ENCODE results near the gene GTF3C5. TPM values are rescaled to one million over a fixed set of nuclear protein-coding genes. Genes with fewer than 3 reads are reported as not detected.
"Not testable (repeated sequence)": the region's sequence is repeated elsewhere in the genome, so short reads cannot be mapped to it uniquely, and the experiment has no call there.

The GTF3C5 gene
- total and polyA plus RNA-seq, 8 donors: 17.4 to 68.5 (median 25.1) TPM

DNA sequence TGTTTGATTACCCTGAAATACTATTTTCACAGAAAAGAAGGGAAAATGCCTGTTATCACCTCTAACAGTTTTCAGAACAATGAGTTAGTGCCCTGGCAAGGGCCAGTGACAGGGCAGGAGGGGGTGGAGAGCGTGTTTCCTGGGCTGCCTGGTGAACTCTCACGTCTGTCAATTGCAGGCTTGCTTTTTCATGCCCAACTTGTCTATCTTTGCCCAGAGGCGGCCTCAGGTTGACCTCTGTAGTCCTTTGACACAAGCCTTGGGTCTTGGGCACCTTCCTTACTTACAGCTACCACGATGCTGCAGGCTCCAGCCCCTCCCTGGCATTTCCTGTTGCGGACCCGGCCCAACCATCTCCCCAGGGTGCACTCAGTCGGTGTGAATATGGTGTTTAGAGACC lies 28.8 kb downstream of the GTF3C5 start:
- H3K27ac ChIP-seq: peak overlapping the region in 3 of 4 donors; percentile 31 to 69 (median 33)
- ATAC-seq (peak in 3 of 4 donors; percentile 3 to 11 (median 8)), FAIRE-seq (no peak), DNase-seq (peak; percentile 59 to 77 (median 64))
- no peak overlapping the region for H3K4me3 ChIP-seq
- no peaks in the 10 kb centered on the region for H3K27me3 ChIP-seq
- peaks cover 21 to 52% (median 37%) of the 10 kb centered on the region in 3 donors for H3K4me1 ChIP-seq
- TF ChIP-seq, protein P1, sequence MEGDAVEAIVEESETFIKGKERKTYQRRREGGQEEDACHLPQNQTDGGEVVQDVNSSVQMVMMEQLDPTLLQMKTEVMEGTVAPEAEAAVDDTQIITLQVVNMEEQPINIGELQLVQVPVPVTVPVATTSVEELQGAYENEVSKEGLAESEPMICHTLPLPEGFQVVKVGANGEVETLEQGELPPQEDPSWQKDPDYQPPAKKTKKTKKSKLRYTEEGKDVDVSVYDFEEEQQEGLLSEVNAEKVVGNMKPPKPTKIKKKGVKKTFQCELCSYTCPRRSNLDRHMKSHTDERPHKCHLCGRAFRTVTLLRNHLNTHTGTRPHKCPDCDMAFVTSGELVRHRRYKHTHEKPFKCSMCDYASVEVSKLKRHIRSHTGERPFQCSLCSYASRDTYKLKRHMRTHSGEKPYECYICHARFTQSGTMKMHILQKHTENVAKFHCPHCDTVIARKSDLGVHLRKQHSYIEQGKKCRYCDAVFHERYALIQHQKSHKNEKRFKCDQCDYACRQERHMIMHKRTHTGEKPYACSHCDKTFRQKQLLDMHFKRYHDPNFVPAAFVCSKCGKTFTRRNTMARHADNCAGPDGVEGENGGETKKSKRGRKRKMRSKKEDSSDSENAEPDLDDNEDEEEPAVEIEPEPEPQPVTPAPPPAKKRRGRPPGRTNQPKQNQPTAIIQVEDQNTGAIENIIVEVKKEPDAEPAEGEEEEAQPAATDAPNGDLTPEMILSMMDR (IDR thresholded peaks at IDR 0.05): no peak
- 28 to 30% methylated on average over 7 of the region's 7 CpGs for WGBS, 2 donors
- intact Hi-C loops (cut with DNase I): no loop called here
- peaks cover 0 to 19% (median 2%) of the 10 kb centered on the region in 3 donors for H3K36me3 ChIP-seq
- no peaks in the 10 kb centered on the region for H3K9me3 ChIP-seq

DNA sequence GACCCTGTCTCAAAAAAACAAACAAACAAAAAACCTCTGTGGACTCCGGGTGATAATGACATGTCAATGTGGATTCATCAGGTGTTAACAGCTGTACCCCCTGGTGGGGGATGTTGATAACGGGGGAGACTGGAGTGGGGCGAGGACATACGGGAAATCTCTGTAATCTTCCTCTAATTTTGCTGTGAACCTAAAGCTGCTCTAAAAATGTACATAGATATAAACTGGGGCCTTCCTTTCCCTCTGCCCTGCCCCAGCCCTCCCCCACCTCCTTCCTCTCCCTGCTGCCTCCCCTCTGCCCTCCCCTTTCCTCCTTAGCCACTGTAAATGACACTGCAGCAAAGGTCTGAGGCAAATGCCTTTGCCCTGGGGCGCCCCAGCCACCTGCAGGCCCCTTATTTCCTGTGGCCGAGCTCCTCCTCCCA lies 29.6 kb downstream of the GTF3C5 start:
- peak overlapping the region; percentile 22 to 78 (median 51) for H3K27ac ChIP-seq
- no peaks in the 10 kb centered on the region for H3K27me3 ChIP-seq
- TF ChIP-seq, protein P1 (IDR thresholded peaks at IDR 0.05): no peak
- peaks cover 0 to 27% (median 10%) of the 10 kb centered on the region in 3 donors for H3K36me3 ChIP-seq
- no peaks in the 10 kb centered on the region for H3K9me3 ChIP-seq
- DNase-seq (no peak), ATAC-seq (no peak), FAIRE-seq (no peak)
- no peak overlapping the region for H3K4me3 ChIP-seq
- peaks cover 18 to 46% (median 31%) of the 10 kb centered on the region in 3 donors for H3K4me1 ChIP-seq
- WGBS, 2 donors: 33 to 42% methylated on average over 6 of the region's 6 CpGs
- intact Hi-C loops (cut with DNase I): no loop called here

DNA sequence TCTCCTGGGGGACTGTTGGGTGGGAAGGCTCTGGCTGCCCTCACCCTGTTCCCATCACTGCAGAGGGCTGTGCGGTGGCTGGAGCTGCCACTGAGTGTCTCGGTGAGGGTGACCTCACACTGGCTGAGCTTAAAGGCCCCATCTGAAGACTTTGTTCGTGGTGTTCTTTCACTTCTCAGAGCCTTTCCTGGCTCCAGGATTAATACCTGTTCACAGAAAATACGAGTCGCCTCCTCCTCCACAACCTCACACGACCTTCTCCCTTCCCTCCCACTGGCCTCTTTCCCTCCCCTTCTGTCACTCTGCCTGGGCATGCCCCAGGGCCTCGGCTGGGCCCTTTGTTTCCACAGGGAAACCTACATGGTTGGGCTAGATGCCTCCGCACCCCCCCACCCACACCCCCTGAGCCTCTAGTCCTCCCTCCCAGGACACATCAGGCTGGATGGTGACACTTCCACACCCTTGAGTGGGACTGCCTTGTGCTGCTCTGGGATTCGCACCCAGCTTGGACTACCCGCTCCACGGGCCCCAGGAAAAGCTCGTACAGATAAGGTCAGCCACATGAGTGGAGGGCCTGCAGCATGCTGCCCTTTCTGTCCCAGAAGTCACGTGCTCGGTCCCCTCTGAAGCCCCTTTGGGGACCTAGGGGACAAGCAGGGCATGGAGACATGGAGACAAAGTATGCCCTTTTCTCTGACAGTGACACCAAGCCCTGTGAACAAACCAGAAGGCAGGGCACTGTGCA lies 30.4 kb downstream of the GTF3C5 start:
- DNase-seq: peak; percentile 57 to 82 (median 73)
- FAIRE-seq: not testable (repeated sequence)

DNA sequence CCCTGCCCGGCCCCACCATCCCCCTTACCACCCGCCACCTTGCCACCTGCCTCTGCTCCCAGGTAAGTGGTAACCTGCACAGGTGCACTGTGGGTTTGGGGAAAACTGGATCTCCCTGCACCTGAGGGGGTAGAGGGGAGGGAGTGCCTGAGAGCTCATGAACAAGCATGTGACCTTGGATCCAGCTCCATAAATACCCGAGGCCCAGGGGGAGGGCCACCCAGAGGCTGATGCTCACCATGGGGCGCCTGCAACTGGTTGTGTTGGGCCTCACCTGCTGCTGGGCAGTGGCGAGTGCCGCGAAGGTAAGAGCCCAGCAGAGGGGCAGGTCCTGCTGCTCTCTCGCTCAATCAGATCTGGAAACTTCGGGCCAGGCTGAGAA lies 31.0 kb downstream of the GTF3C5 start, which contains the start of gene CEL:
TSS of gene CEL (plus strand) at position 218 of the 382 bp plus-strand sequence. CDS start at position 240, 22 bp downstream.
- H3K9me3 ChIP-seq; intact Hi-C loops (cut with DNase I); H3K27me3 ChIP-seq; FAIRE-seq: not testable (repeated sequence)
- peak within 1 kb of the TSS in 3 of 4 donors; percentile 20 to 61 (median 55) for H3K4me3 ChIP-seq
- ATAC-seq (peak; percentile 65 to 77 (median 71)), DNase-seq (peak; percentile 89 to 100 (median 97))
- H3K36me3 ChIP-seq: peaks cover 0 to 34% (median 20%) of the 10 kb centered on the region in 3 donors
- WGBS, 2 donors: 0 to 10% methylated on average over 1 to 3 of the region's 9 CpGs
- H3K4me1 ChIP-seq: peaks cover 15 to 35% (median 26%) of the 10 kb centered on the region in 3 donors
- H3K27ac ChIP-seq: peak within 1 kb of the TSS; percentile 75 to 86 (median 80)

More for the DNA sequence above, 30.4 kb downstream of the GTF3C5 start:
- 30 to 32% methylated on average over 13 to 14 of the region's 14 CpGs for WGBS, 2 donors
- Histone ChIP-seq H3K4me1 (peaks cover 15 to 39% (median 26%) of the 10 kb centered on the region in 3 donors), H3K36me3 (peaks cover 0 to 33% (median 18%) of the 10 kb centered on the region in 3 donors), H3K27ac (peak overlapping the region; percentile 42 to 78 (median 74)), H3K4me3 (peak overlapping the region in 2 of 4 donors; percentile 1 to 16)
- H3K9me3 ChIP-seq; H3K27me3 ChIP-seq; intact Hi-C loops (cut with DNase I): not testable (repeated sequence)
- peak; percentile 25 to 28 (median 27) for ATAC-seq

DNA sequence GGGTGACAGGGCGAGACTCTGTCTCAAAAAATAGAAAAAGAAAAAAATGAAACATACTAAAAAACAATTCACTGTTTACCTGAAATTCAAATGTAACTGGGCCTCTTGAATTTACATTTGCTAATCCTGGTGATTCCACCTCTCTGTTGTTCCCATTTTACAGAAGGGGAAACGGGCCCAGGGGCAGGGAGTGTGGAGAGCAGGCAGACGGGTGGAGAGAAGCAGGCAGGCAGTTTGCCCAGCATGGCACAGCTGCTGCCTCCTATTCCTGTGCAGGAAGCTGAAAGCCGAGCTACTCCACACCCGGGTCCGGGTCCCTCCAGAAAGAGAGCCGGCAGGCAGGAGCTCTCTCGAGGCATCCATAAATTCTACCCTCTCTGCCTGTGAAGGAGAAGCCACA lies 31.8 kb downstream of the GTF3C5 start:
- 46 to 57% methylated on average over 2 to 4 of the region's 8 CpGs for WGBS, 2 donors
- H3K27me3 ChIP-seq; ATAC-seq; FAIRE-seq; H3K9me3 ChIP-seq; intact Hi-C loops (cut with DNase I): not testable (repeated sequence)
- Histone ChIP-seq H3K4me1 (peaks cover 8 to 27% (median 20%) of the 10 kb centered on the region in 3 donors), H3K4me3 (peak overlapping the region in 3 of 4 donors; percentile 20 to 61 (median 55)), H3K27ac (peak overlapping the region in 3 of 4 donors; percentile 44 to 86 (median 82)), H3K36me3 (peaks cover 0 to 41% (median 20%) of the 10 kb centered on the region in 3 donors)
- peak in 3 of 6 donors; percentile 49 to 62 (median 52) for DNase-seq

DNA sequence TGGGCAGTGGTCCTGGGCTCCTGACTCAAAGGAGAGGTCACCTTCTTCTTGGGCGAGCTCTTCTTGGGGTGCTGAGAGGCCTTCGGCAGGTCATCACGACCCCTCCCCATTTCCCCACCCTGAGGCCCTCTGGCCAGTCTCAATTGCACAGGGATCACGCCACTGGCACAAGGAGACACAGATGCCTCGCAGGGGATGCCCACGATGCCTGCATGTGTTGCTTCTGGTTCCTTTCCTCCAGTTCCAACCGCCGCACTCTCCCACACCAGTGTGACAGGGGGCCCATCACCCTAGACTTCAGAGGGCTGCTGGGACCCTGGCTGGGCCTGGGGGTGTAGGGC lies 32.3 kb downstream of the GTF3C5 start:
- DNase-seq (no peak), FAIRE-seq (no peak), ATAC-seq (no peak)
- Histone ChIP-seq H3K4me3 (peak overlapping the region; percentile 33 to 61 (median 52)), H3K27me3 (no peaks in the 10 kb centered on the region), H3K4me1 (peaks cover 6 to 23% (median 15%) of the 10 kb centered on the region in 3 donors), H3K27ac (peak overlapping the region; percentile 30 to 86 (median 74)), H3K9me3 (no peaks in the 10 kb centered on the region), H3K36me3 (peaks cover 0 to 46% (median 20%) of the 10 kb centered on the region in 3 donors)
- intact Hi-C loops (cut with DNase I): no loop called here
- WGBS, 2 donors: 46 to 49% methylated on average over 8 of the region's 8 CpGs
- TF ChIP-seq, protein P1 (IDR thresholded peaks at IDR 0.05): no peak

All from pancreas (tissue), 10 donors.